NCI-H1105 (cell line): ENCODE data around the gene BOLL.
A peak's percentile ranks its signal among the peaks of the same experiment; 100 is the strongest.
"Not testable (repeated sequence)": the region's sequence is repeated elsewhere in the genome, so short reads cannot be mapped to it uniquely, and the experiment has no call there.

Experiments used
- DNase-seq: peaks from one replicate; lab custom pipeline; 2025; lab: John Stamatoyannopoulos, UW

The BOLL gene

DNA sequence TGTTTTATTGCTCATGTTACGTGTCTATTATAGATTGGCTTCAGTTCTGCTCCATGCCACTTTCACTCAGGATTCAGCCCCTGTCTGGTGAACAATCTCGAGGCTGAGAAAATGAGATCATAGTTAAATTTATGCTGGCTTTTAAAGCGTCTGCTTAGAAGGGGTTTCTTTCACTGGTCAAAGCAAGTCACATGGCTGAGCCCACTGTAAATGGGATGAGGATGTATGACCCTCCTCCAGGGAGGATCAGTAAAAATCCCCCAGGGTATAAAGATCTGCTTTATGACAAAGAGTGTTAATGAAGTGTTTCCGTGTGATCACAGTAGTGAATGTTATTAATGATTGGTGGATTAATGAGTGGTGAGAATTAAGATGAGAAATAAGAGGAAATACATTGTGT is 13.1 kb upstream of the BOLL start:
- no peak for DNase-seq

DNA sequence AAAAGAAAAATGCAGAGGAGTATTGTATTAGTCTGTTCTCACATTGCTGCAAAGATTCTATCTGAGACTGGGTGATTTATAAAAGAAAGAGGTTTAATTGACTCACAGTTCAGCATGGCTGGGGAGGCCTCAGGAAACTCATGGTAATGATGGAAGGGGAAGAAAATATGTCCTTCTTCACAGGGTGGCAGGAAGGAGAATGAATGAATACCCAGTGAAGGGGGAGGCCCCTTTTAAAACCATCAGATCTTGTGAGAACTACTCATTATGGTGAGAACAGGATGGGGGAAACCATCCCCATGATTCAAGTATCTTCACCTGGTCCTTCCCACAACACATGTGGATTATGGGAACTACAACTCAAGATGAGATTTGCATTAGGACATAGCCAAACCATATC is 10.2 kb upstream of the BOLL start:
- DNase-seq = no peak

DNA sequence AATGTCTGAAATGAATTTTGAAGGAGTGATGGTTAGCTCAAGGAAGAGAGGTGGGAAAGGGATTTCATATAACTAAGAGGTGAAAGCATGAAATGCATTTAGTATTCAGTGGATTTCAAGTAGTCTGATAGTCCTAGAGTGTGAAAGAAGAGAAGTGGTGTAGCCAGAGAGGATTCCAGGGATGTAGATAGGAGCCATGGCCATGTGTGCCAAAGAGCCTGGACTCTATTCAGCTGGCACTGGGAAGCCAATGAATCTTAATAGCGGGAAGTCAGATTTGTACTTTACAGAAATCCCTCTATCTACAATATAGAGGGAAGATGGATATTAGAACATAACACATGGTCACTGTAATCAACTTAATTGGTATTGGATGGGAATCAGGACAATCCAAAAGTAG is 8.3 kb upstream of the BOLL start:
- DNase-seq = no peak

DNA sequence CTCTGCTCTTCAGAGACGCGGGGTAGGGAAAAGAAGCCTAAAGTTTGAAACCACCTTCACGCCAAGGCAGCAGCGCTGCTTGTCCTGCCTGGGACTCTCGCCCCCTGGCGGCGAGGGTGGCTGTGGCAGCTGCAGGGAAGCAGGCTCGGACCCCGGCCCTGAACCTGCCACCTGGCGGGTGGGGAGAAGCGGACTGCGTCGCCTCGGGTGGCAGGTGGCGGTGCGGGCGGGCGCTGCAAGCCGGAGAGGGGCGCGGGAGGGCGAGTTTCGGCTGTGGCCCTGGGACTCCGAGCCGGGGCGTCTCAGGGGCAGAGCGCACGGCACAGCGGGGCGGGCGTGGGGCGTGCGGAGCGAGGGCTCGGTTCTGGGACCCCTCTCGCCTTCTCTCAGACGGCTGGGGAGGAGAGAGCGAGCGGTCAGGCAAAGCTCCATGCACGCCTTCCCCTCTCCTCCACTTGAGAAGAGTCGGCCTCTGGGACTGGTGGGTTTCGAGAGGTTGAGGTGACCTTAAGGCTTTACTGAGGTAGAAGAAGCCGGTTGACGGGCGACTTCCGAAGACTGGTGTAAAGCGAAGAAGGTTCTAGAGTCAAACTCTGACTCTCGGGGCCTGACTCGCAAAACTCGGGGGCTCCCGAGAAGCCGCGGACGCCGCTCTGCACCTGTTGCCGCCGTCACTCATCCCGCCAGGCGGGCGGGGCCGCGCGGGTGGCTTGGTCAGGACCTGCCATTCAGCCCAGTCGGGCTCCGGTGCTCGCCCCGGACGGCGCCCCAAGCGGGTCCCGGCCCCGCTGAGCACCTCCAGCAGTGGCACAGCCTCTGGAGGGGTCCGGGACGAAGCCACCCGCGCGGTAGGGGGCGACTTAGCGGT is 1.1 kb upstream of the BOLL start:
- DNase-seq = no peak

DNA sequence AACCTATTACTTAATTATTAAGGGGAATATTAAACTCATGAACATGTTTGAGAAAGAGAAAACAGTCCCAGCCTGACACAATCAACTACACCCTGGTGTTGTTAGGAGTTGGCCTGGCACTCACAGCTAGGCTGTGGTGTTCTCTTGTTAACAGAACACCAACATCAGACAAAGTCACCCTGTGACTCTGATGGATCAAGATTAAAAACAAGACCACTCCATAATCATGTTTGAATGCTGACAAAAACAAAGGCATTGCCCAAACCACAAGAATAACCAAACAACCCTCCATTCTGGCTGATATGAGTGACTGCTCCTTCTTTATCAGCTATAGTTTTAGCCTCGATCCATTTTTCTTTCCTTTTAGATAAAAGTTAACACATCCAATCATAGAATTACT is 3.0 kb downstream of the BOLL start:
- DNase-seq = no peak

DNA sequence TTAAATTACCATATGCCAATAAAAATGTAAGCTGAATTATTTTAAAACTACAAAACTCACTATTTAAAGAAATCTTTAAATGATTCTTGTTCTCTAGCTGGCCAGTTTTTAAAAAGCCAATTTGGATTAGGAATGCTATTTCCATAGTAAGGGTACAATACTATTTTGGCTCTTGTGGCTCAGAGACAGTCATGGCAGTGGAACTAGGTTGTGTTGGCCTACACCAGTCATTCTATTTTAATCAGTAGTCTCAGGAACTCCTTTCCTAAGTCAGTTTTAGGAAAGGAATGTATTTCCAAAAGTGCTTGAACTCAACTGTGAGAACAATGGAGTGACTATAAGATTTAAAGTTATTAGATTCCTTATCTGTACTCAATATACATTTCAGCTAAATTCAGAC is 5.9 kb downstream of the BOLL start:
- DNase-seq = no peak

DNA sequence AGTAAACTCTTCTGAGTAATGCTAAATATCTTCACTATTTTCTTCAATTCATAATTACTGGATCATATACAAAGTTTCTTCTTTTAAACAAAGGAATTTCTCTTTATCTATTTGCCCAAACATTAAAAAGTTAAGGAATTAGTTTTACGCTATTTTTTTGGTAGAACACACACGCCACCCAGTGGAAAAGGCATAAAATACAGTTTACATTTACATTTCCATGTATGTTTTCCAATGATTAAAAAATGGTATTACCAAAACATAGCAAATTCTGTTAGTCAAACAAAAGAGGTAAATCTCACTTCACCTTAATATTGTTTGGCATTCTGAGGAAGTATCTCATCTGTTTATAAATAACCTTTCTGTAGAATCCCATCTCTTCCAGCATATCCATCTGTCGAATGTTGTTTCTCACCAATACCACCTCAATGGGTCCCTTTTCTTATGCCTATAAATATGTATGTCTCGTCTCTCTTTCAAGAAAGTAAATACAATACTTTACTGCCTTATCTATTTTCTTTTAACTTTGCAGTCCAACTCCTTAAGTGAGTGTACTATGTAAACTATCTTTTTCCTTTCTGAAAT is 7.2 kb downstream of the BOLL start:
- no peak for DNase-seq

DNA sequence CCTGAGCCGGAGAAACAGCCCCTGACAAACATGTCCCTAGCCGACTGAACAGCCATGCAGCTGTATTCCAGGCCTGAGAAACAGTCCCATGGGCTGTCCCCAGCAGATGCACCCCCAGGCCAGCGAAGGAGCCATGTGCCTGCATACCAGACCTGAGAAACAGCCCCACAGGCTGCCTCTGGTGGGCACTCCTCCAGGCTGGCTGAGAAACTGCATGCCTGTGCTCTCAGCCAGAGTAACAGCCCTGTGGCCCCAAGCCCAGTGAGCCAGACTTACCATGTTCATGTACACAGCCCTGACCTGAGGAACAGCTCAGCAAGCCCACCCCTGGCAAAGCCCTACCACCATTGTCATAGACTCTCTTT is 24.8 kb downstream of the BOLL start:
- no peak for DNase-seq

DNA sequence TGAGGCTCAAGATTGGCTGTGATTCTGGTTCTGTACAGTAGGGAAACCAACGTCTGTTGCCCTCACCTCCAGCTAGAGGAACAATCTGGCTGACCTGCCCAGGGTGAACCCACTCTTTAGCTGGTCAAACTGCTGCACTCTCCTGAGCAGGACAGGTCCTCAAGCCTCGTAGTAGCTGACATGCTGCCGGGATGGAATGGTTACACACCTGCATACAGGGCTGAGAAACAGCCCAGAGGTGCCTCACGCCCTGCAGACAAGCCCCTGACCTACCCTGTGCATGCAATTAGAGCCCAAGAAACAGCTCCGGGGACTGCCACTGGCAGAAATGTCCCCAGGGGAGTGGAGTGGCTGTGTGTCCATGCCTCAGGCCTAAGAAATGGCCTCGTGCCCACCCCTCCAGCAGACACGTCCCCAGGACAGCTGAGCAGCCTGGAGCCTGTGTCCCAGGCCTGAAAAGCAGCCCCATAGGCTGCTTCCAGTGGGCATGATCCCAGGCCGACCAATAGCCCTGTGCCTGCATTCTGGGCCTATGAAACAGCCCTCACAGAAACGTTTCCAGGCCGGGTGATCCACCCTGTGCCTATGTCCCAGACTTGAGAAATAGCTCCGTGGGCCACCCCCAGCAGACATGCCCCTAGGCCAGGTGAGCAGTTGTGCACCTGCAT is 25.4 kb downstream of the BOLL start:
- no peak for DNase-seq

DNA sequence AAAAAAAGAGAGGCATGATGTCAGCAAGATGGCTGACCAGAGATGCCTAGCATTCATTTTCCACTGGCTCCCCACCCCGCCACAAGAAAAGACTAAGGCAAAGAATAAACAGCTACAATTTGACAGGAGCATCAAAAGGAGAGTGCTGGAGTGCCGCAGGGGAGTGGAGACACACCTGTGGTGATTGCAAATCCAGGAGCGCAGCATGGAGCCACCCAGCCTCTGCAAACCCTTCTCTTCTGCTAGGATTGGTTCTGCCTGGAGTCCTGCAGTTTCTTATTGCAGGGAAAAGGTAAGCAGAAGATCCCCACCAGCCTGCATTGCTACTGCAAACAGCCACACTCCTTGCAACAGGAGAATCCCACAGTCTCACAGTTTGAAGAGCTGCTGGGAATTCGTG is 26.1 kb downstream of the BOLL start:
- DNase-seq = no peak

DNA sequence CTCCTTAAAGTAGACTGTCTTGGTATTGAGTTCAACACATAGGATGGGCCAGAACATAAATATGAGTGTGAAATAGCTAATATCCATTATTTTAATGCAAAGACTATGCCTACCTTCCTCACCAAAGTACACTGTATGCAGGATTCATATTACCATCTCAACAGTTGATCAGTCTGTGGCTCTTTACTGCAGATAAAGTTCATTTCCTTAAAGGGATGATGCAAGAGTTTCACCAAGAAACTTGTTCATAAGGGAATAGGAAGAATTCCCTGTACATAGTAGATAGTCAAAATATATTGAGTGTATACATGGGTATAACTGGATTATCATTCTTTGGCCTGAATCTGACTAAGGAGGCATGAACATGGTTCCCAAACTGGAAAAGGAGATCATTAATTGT is 44.9 kb downstream of the BOLL start:
- no peak for DNase-seq

DNA sequence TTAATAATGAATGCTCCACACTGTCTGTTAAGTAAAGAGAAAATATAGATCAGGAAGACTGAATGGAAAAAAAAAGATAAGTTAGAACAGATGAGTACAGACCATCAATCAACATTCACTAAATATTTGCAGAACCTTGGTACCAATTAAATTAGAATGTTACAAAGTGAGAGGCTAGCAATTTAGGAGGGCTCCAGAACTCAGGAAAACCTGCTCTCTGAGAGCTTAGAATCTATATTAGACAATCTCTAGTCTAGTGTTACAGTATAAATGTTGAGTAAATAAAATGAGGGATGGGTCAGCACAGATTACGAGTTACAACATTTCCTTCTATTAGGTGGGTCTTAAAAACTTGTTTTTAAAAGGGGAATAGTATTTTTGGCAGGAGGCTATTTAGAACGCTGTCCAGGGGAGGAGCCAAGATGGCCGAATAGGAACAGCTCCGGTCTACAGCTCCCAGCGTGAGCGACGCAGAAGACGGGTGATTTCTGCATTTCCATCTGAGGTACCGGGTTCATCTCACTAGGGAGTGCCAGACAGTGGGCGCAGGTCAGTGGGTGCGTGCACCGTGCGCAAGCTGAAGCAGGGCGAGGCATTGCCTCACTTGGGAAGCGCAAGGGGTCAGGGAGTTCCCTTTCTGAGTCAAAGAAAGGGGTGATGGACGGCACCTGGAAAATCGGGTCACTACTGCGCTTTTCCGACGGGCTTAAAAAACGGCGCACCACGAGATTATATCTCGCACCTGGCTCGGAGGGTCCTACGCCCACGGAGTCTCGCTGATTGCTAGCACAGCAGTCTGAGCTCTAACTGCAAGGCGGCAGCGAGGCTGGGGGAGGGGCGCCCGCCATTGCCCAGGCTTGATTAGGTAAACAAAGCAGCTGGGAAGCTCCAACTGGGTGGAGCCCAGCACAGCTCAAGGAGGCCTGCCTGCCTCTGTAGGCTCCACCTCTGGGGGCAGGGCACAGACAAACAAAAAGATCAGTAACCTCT is 56.3 kb downstream of the BOLL start:
- DNase-seq = not testable (repeated sequence)

DNA sequence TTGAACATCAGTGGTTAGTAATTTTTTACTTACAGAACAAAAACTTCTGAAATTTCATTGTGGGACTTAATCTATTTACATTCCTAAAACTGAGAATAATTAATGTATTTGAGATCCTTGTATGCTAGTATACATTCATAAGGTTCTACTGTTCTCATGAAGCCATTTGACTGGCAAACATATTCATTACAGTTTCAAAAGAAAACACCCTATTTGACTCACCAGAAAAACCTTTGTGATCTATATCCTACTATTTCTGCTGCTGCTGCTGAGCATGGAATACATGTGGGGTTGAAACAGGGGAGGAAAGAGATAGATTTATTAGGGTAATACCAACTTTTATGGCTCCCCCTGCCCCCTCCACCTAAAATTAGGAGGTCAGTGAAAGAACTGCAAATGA is 58.1 kb downstream of the BOLL start:
- no peak for DNase-seq

DNA sequence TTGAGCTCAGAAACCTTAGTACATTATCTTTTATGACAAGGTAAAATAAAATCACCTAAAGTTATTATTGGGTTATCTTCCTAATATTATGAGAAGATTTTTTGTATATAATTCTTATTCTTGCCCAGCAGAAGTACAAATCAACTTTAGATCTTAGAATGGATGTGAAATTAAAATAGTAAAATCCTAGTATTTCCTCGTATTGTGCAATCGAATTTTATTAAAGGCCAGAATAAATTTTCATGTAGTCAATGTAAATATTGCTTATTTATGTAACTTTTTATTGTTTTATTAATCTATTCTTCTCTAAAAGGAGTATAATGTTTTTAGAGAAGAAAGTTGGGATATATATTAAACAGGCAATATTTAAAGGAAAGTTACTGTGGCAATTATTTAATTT is 67.3 kb downstream of the BOLL start:
- DNase-seq = no peak

DNA sequence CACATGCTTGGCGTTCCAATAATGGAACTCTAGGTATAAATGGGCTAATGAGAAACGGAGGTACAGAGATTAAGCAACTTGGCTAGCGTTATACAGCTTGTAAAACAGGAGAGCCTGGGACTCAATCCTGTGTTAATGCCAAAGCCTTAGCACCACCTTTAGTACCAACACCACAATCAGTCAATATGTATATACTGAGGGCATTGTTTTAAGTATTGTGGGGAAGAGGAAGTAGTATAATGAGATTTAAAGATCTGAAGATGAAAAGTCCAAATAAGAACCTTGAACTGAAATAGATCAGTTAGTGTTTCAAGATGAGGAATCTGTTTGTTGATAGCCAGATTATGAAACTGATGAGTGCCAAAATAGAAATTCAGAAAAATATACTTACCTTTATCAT is 71.8 kb downstream of the BOLL start:
- no peak for DNase-seq

DNA sequence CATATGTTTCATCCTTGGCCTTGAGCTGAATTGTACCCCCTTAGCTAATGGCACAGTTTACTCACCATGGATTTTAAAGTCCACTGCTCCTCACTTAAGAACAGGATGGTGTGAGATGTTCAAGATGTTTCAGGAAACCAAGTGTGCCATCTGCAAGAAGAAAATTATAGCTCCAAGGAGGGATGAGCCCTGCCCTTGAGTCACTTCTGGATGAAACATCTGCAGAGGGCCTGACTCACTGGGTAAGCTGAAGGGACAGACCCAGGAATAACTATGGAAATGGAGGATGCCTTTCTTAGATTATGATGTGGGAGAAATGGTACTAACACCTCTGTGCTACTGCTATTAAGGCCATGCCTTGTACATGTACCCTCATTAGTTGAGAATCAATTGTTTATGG is 73.5 kb downstream of the BOLL start:
- DNase-seq = no peak

DNA sequence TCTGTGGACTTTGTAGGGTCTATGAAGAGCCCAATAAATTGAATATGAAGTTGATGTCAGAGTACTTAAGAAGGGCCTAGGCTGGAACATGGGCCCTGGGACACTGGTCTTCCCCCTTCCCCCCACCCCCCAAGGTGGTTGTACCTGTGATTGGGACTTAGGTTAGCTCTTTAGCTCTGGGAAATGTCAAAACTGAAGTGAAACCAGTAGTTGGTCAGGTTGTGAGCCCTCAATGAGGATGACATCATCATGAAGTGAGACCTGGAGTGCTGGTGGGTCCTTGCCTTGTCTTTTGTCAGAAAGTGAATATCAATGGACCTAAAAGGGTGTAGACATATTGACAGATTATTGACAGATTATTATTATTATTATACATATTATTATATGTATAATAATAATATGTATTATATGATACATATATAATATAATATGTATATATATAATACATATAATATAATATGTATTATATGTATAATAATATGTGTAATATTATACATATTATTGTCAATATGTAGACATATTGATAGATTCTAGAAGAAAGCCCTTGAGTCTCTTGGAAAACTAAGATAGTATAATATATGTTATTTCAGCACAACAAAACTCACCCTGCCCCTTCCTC is 74.6 kb downstream of the BOLL start:
- no peak for DNase-seq

DNA sequence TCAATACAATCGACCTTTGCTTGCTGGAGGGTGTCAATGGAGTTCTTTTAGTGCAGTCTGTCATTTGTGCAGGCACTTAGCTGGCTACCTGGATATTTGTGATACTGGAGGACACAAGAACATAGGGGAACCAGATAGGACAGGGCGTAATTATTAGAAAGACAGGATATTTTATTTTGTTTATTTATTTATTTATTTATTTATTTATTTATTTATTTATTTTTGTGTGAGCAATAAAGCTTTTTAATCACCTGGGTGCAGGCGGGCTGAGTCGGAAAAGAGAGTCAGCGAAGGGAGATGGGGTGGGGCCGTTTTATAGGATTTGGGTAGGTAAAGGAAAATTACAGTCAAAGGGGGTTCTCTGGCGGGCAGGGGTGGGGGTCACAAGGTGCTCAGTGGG is 76.0 kb downstream of the BOLL start:
- not testable (repeated sequence) for DNase-seq

DNA sequence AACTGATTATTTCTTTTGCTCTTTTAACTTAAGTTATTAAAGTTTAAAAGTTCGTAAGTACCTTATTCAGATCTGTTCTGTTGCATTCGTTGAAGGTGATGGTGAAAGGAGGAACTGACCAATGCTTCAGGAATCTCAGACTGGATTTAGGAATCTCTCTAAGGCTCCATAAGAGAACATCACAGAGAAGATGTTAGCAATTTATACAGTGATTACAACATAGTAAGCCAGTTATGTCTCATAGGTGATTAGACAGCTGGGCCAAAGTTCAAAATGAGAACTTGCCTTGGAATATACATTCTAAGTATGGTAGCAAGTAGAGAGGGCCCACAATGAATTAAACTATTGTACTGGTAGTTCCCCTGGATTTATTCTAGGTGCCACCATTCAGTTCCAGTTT is 76.8 kb downstream of the BOLL start:
- no peak for DNase-seq

DNA sequence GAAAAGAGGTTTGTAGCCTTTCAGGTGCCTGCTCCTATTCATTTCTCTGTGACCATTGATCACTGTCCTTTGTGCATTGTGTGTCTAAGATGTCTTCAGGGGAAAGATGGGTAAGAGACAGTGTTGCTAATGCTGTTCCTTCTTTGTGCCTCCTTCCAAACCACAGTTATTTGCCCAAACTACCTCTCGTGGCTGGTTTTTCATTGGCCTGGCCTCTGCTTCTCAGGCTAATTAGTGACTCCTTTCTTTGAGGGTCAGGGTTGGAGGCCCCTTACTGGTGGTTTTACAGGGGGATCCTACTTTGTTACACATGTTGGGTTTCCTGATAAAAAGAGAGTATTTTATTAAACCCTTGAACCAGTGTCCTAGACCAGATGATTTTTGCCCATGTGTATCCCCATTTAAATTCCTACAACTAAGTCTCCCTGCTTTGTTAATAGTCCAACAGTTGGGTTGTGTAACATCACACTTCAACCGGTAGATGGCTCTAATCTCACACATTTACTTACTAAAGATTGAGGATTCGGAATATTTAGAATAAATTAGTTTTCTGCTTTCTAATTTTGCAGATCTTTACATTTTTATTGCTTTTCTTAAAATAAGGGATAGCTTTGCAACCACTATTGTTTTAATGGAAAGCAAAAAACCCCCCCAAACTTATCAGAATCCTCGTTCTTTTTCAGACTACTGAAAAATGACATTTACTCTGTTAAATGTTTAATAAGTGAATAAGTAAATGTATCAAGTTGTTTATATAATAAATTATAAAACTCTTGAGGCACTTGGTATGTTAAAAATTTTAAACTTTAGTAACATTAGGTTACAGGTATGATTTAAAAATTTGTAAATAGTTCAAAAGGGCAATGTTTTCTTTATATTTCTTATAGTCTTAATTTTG is 77.6 kb downstream of the BOLL start:
- peak; percentile 36 for DNase-seq

DNA sequence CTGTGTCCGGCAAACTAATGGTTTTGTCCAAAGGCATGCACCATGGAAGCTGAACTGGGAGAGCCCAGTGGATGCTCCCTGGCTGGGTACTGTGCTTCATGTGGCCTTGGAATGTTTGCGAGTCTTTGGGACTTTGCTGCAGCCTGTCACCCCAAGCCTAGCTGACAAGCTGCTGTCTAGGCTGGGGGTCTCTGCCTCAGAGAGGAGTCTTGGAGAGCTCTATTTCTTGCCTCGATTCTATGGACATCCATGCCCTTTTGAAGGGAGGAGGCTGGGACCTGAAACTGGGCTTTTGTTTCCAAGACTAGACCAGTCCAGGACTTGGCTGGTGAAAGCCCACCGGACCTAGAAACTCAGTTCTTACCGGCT is 78.3 kb downstream of the BOLL start:
- DNase-seq = no peak
